LNCaP clone FGC (cell line): Measurements from ENCODE around the gene RNF20.

ENCODE experiments used
- DNase-seq: peaks from one replicate; pipeline ENCODE4 v3.0.0-alpha.2; 2011; ENCODE audit warnings: low read depth
- H3K4me3 ChIP-seq: 2 replicates; pipeline ENCODE4 v1.5.1; 2011; ENCODE audit warnings: mild to moderate bottlenecking, low read depth, low read length, control low read depth
- TF ChIP-seq, protein P1 (sequence below): IDR thresholded peaks from 2 replicates; pipeline ENCODE4 v1.5.1; 2012; ENCODE audit warnings: mild to moderate bottlenecking; ENCODE audit not compliant: control insufficient read depth, insufficient read depth; ENCODE audit errors: extremely low read depth

Gene RNF20

DNA sequence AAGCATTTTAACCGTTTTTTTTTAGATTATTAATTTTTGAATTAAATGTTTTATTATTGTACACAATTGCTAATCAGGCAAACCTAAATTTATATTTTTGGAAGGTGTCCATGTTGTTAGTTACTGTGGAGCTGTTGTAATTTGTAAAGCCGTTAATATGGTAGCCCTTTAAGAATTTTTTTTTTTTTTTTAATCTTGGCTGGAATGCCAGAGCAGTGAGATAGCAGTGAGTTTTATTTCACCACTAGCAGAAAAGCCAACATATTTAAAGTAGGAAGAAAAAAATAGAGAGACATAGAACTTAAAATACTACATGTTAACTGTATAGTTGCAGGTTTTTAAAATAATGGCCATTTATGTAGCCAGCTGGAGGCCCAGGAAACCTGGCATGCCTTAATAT lies 35.3 kb upstream of the RNF20 start:
- TF ChIP-seq, protein P1, sequence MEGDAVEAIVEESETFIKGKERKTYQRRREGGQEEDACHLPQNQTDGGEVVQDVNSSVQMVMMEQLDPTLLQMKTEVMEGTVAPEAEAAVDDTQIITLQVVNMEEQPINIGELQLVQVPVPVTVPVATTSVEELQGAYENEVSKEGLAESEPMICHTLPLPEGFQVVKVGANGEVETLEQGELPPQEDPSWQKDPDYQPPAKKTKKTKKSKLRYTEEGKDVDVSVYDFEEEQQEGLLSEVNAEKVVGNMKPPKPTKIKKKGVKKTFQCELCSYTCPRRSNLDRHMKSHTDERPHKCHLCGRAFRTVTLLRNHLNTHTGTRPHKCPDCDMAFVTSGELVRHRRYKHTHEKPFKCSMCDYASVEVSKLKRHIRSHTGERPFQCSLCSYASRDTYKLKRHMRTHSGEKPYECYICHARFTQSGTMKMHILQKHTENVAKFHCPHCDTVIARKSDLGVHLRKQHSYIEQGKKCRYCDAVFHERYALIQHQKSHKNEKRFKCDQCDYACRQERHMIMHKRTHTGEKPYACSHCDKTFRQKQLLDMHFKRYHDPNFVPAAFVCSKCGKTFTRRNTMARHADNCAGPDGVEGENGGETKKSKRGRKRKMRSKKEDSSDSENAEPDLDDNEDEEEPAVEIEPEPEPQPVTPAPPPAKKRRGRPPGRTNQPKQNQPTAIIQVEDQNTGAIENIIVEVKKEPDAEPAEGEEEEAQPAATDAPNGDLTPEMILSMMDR: no peak
- H3K4me3 ChIP-seq: no peak overlapping the region

DNA sequence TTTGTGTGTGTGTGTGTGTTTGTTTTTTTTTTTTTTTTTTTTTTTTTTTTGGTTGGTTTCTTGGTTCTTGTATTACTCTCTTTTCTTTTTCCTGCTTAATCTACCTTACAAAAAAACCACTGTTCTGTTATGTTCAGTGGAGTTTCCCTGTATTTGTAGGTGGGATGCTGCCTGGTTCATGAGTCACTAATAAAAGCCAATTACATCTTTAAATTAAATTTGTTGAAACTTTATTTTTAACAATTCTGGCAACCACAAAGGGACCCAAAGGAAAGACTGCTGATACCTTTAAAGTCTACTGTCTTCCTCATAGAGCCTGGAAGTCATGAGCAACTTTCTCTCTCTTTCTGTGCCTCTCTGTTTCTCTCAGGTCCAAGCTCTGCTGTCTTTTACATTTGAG lies 29.5 kb upstream of the RNF20 start:
- no peak overlapping the region for H3K4me3 ChIP-seq
- TF ChIP-seq, protein P1: no peak
- no peak for DNase-seq

More for the DNA sequence above, 35.3 kb upstream of the RNF20 start:
- no peak for DNase-seq

DNA sequence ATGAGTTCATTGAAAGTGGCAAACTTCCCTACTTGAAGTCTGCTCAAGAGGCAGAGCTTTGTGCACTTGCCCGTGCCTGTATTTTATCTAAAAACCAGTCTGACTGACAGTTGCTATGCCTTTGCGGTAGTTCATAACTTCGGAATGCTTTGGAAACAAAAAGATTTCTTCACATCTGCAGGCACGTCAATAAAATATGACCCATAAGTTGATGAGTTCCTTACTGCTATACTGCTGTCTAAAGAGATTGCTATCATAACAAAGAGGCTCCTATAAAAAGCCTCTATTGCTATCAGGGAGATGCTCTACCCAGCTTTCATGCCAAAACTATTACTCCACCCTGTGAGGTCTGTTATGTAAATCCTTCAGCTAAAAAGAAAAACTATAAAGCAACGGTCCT lies 25.4 kb upstream of the RNF20 start:
- TF ChIP-seq, protein P1: no peak
- no peak overlapping the region for H3K4me3 ChIP-seq
- no peak for DNase-seq

DNA sequence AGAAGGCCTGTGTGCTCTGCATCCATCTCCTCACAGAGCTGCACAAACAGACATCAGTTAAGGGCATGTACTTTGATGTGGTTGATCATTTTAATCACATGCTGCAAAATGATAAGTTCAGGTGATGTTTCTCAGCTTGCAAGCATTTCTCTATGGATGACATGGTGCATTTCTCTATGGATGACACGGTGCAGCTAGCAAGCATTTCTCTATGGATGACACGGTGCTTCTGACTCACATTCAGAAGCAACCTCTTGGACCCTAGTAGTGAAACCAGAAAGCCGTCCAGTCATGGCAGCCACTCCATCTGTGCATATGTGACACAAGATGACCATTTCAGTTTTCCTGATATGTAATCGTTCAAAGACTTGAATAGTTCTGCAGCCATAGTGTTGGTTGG lies 24.1 kb upstream of the RNF20 start:
- DNase-seq: no peak
- H3K4me3 ChIP-seq: no peak overlapping the region
- TF ChIP-seq, protein P1: no peak

DNA sequence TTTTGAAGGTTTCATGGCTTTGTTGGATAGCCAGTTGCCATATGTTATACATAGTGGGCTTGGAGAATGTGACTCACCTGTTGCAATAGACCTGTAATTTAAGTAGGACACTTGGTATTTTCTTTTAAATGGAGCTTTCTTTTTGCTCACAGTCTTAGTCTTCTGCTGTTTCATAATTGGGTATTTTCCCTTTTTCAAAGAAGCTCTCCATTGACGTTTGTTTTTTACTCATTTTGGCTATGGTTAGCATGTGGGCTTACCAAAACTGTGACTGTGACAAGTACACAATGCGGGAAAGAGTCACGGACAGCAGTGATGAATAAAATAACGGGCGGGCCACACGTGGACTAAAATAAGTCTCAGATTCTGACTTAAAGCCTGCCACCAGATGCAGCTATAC lies 23.2 kb upstream of the RNF20 start:
- no peak overlapping the region for H3K4me3 ChIP-seq
- TF ChIP-seq, protein P1: no peak
- no peak for DNase-seq

DNA sequence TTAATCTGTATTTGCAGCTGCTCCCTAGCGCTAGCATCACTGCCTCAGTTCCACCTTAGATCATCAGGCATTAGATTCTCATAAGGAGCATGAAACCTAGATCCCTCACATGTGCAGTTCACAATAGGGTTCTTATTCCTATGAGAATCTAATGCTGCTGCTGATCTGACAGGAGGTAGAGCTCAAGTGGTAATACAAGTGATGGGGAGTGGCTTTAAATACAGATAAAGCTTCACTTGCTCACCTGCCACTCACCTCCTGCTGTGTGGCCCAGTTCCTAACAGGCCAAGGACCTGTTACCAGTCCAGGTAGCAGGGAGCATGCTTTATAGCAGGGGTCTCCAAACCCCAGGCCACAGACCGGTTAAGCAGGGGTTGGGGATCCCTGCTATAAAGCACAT lies 22.6 kb upstream of the RNF20 start:
- H3K4me3 ChIP-seq: no peak overlapping the region
- no peak for DNase-seq
- TF ChIP-seq, protein P1: no peak

DNA sequence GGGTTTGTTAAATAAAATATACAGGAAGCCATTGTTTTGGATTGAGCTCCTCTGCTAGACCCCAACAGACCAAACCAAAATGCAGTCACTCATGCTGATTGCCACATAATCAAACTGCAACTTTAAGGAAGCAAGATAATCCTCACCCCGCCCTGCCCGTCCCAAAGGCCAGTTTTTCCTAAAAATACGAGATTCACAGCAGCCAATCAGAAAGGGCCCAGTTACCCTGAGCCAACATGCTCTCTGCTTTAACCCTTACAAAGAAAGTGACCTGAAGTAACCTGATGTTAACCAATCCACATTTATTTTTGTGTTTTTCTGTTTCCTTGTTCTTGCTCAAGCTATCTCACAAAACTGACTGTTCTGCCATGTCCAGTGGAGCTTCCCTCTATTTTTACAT lies 21.5 kb upstream of the RNF20 start:
- no peak overlapping the region for H3K4me3 ChIP-seq
- no peak for DNase-seq
- TF ChIP-seq, protein P1: no peak
